ENCODE data around the gene PLA2G2C. TPM values are rescaled to one million over a fixed set of nuclear protein-coding genes. Genes with fewer than 3 reads are reported as not detected.

The PLA2G2C gene
- total and polyA plus RNA-seq, 2 experiments from 2014 or later: not detected

- TF ChIP-seq, protein P1, sequence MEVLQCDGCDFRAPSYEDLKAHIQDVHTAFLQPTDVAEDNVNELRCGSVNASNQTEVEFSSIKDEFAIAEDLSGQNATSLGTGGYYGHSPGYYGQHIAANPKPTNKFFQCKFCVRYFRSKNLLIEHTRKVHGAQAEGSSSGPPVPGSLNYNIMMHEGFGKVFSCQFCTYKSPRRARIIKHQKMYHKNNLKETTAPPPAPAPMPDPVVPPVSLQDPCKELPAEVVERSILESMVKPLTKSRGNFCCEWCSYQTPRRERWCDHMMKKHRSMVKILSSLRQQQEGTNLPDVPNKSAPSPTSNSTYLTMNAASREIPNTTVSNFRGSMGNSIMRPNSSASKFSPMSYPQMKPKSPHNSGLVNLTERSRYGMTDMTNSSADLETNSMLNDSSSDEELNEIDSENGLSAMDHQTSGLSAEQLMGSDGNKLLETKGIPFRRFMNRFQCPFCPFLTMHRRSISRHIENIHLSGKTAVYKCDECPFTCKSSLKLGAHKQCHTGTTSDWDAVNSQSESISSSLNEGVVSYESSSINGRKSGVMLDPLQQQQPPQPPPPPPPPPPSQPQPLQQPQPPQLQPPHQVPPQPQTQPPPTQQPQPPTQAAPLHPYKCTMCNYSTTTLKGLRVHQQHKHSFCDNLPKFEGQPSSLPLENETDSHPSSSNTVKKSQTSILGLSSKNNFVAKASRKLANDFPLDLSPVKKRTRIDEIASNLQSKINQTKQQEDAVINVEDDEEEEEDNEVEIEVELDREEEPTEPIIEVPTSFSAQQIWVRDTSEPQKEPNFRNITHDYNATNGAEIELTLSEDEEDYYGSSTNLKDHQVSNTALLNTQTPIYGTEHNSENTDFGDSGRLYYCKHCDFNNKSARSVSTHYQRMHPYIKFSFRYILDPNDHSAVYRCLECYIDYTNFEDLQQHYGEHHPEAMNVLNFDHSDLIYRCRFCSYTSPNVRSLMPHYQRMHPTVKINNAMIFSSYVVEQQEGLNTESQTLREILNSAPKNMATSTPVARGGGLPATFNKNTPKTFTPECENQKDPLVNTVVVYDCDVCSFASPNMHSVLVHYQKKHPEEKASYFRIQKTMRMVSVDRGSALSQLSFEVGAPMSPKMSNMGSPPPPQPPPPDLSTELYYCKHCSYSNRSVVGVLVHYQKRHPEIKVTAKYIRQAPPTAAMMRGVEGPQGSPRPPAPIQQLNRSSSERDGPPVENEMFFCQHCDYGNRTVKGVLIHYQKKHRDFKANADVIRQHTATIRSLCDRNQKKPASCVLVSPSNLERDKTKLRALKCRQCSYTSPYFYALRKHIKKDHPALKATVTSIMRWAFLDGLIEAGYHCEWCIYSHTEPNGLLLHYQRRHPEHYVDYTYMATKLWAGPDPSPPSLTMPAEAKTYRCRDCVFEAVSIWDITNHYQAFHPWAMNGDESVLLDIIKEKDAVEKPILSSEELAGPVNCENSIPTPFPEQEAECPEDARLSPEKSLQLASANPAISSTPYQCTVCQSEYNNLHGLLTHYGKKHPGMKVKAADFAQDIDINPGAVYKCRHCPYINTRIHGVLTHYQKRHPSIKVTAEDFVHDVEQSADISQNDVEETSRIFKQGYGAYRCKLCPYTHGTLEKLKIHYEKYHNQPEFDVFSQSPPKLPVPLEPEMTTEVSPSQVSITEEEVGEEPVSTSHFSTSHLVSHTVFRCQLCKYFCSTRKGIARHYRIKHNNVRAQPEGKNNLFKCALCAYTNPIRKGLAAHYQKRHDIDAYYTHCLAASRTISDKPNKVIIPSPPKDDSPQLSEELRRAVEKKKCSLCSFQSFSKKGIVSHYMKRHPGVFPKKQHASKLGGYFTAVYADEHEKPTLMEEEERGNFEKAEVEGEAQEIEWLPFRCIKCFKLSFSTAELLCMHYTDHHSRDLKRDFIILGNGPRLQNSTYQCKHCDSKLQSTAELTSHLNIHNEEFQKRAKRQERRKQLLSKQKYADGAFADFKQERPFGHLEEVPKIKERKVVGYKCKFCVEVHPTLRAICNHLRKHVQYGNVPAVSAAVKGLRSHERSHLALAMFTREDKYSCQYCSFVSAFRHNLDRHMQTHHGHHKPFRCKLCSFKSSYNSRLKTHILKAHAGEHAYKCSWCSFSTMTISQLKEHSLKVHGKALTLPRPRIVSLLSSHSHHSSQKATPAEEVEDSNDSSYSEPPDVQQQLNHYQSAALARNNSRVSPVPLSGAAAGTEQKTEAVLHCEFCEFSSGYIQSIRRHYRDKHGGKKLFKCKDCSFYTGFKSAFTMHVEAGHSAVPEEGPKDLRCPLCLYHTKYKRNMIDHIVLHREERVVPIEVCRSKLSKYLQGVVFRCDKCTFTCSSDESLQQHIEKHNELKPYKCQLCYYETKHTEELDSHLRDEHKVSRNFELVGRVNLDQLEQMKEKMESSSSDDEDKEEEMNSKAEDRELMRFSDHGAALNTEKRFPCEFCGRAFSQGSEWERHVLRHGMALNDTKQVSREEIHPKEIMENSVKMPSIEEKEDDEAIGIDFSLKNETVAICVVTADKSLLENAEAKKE (CRISPR knock-in tag; IDR thresholded peaks at IDR 0.05): no peak
- TF ChIP-seq POLR2AphosphoS5 (IDR thresholded peaks at IDR 0.05; ENCODE audit: low read depth): no peak
- TF ChIP-seq CTCF (conservative IDR thresholded peaks at IDR 0.05; ENCODE audit: low read depth in 2 of 2): no peak
- TF ChIP-seq EZH2phosphoT487 (IDR thresholded peaks at IDR 0.05; ENCODE audit: unreplicated experiment): no peak
- no peak for TF ChIP-seq EZH2 (IDR thresholded peaks at IDR 0.05; ENCODE audit: low read depth, unreplicated experiment)
Measured at GRCh38 chr1:20147846-20148570, 38.3 kb downstream of the PLA2G2C start (continued).
